EL (cell line): ENCODE measurements around the gene SLC44A3.
A peak's percentile ranks its signal among the peaks of the same experiment; 100 is the strongest.

Experiments used
- DNase-seq: peaks from one replicate; pipeline ENCODE4 v3.0.0-alpha.2; 2016

The SLC44A3 gene

DNA sequence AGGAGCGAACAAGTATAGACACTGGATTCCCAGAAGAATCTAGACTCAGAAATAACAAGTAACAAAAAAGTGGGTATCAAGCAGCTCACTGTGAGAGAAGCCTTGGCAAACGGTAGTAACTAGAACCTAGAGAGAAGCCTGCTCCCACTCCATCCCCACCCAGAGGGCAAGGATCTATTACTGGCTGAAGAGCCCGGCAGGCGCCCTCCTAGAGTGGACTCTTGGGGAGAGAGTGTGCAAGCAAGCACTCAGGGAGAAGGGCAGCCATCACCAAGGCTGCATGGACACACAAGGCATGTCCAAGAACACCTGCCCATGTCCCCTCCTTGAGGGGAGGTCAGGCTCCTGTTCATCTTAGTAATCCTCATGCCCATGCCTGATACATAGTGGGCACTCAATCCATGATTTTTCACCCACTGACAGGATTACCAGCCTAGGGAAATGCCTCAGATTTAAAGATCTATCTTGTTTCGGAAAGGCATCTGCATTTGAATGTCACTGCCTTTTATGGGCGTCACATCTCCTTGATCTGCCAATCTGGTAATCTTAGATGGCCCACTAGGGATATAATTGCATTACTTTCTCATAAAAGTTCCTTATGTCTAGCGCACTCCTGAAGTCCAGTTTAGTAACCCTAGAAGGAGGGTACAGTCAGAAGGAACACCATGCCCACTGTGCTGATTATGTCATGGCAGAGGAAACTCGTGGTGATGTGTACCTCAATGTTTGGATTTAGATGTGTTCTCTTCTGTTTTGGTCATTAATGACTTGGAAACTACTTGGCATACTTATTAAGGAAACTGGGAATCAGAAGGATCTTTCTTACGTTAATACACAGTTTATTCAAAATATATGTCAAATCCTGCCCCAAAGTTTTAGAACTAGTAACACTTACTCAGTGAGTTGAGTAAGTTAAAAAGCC is 92.4 kb downstream of the SLC44A3 start:
- DNase-seq: no peak

DNA sequence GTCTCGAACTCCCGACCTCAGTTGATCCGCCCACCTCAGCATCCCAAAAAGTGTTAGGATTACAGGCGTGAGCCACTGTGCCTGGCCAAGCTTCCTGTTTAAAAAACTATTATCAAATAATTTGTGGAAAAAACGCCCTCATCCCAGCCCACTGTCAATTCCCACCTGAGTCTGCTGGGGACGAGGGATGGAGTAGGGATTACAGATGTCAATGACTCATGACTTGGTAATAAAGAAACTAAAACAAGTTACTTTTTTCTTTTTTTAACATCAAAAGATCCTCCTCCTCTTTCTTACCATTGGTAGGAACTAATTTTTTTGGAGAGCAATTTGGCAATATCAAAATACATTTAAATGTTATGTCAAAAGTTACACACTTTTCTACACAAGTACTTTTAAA is 97.1 kb downstream of the SLC44A3 start:
- no peak for DNase-seq

DNA sequence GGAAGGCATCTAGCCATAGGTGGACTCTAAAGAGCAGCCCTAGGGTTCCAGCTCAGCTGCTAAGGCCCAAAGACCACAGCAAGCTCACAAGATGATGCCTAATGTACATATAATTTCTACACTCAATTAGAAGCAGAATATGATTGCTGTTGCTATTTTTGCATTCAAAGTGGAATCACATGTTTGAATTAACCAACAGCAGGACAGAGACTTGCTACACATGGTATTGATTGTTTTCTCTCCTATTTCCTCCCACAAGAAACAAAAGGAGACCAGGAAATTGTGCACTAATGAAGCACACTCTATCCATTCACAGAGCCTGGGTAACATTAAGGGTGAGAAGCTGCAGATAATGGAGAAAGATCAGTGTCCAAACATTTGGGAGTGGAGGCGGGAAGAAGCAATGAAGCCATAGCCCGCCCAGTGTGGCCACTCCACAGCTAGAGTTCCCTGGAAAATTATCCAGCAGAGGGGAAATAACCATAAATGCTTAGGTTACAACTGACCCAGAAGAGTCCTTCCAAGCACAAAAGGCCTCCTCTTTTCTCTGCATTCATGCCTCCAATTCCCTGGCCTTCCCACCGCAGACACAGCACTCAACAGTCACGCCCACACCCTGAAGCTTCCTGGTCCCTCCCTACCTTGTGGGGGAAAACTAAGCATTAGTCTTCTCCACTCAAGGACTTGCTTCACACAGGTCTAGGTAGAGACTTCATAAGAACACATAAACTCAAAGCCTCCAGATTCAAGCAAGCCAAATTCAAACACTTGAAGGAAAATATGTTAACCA is 99.3 kb downstream of the SLC44A3 start:
- DNase-seq: no peak

DNA sequence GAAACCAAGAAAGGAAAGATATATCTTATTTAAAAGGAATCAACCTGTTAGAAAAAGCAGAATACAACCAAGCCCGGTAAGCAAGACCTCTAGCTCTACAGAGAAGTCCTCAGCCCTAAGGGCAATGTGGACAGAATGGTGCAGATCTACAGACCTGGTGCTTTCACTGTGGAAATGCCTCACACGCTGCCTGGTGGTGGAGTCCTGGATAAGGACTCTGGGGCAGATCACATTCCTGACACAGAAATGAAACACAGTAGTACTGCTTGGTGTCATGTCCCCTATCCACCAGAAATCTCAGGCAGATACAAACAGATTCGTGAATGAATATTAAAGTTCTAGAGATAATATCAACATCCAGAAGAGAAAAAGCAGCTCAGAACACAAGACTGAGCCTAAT is 99.9 kb downstream of the SLC44A3 start:
- DNase-seq: no peak

DNA sequence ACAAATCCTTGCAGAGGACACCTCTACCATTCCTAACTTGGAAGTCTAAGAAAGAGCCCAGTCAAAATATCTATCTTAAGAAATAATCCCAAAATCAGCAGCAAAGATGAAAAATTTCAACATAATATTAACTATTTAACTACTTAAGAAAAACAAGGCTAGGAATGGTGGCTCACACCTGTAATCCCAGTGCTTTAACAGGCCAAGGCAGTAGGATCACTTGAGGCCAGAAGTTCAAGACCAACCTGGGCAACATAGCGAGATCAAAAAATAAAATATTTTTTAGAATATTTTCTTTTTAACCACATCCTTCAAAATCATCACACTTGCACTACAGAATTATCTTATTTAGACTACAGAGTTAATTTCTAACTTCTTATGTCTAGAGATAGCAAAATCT is 101.8 kb downstream of the SLC44A3 start:
- DNase-seq: no peak

DNA sequence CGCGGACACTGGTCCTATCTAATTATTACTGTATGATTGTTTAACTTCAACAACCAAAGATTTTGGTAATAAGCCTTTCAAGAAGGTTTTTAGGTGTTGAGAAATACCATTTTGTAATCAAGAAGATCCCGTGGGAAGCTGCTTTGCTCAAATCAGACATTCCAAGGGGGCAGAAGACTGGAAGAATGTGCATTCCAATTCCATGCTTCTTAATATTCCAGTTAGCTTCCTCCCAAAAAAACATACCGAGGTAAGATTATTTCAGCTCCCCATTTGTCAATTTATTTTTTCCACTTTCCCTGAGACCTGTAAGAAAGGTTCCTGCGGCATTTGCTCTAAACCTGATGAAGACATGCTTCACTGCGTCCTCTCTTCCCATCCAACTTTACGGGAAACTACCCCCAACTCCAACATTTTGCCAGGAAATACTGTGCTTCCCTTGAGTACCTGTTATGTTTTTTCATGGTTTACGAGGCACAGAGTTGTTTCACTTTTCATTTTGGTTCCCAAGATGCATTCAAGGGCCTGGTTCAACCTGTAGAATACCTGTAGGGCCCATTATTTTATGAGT is 102.7 kb downstream of the SLC44A3 start:
- peak; percentile 68 for DNase-seq

DNA sequence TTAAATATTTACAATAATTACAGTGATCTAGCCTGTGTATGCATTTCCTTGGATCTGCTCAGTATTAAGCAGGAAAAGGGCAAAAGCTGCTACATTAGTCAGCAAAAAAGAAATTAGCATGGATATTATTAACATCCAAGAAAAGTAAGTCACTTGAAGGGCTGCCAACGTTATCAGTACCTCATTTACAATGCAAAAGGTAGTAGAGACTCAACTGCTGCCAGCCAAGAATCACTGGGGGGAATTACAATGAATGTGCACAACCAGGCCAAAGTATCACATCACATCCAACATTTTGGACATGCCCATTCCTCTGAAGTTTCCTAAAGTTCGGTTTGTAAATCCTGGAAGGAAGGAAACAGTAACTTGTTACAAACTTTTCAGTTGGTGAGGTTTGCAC is 104.8 kb downstream of the SLC44A3 start:
- no peak for DNase-seq

DNA sequence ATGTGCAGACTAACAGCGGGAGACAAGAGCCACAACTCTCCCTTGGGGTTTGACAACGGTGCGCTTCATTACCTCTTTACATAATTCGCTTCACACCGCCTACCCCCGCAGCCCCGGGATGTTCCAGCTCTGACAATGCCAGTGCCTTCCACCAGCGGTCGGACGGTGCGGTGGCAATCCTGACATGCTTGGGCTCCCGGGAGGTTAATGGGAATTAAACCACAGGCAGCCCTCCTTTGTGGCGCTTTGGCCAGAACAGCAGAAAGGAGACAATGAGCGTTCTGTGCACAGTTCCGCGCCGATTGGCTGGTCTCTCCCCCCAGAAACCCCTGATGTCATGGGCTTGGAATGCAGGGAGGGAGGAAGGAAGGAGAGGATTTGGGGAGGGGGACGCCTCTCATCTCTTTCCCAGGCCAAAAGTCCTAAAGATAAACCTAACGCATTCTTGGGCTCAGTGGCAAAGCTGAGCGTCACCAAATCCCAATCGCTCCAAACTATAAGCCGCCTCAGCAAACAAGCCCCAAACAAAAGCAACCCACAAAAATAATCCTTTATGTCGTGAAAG is 105.5 kb downstream of the SLC44A3 start:
- peak; percentile 96 for DNase-seq

DNA sequence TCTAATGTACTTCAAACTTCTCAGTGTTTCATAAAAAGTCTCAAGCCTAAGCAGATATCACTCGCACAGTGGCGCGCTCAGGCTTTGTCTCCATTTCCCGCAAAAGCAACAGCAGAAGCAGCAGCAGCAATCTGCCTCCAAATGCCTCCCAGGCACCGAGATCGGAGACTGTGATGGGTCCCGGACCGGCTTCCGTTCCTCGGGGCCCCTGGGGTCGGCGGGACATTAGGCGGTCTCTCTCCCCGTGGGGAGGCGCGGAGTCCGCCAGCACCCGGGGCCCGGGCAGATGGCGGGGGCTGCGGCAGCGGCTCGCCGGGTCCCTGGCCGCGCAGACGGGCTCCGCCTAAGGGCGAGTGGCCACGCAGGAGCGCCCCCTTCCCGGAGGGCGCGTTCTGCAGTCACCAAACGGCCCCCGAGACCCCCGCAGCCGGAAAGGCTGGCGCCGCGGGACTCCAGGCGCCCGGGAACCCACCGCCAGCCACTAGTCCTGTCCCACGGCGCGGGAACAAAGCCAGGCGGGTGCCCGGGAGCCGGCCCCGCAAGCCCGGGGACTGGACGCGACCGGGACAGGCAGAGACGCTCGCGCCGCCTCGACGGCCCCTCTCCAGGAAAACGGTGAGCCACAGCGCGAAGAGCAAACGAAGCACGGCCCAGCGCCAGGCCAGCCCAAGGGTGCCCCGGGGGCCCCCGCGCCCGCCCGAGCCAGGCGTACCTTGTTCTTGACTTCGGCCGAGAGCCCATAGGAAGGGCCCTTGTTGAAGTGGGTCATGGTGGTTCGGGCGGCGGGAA is 106.2 kb downstream of the SLC44A3 start:
- peak; percentile 67 for DNase-seq

DNA sequence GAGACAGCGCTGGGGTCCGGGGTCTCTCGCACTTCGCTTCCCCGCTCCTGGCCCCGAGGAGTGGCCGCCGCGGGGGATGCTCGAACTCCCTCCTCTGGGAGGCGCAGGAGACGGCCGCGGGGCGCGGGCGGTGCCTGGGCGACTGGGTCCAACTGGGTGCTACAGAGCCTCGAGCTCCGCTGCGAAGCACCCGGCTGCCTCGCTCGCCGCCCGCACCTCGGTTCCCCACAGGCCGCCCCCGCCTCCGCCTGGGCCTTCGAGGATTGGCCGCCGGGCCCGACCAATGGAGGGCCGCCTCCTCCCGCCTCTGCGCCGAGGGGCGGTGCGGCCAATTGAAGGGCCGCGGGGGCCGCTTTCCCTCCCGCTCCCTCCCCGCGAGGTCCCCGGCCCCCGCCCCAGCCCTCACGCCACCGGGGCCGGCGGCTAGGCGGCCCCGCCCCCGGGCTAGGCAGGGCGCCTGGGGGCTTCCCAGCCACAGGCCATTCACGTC is 106.8 kb downstream of the SLC44A3 start, which contains the start of gene CNN3:
Gene CNN3, minus strand, starts transcription at position 196 of the 490 bp plus-strand sequence. CDS start 216 bp downstream, outside the sequence.
- peak; percentile 95 for DNase-seq

DNA sequence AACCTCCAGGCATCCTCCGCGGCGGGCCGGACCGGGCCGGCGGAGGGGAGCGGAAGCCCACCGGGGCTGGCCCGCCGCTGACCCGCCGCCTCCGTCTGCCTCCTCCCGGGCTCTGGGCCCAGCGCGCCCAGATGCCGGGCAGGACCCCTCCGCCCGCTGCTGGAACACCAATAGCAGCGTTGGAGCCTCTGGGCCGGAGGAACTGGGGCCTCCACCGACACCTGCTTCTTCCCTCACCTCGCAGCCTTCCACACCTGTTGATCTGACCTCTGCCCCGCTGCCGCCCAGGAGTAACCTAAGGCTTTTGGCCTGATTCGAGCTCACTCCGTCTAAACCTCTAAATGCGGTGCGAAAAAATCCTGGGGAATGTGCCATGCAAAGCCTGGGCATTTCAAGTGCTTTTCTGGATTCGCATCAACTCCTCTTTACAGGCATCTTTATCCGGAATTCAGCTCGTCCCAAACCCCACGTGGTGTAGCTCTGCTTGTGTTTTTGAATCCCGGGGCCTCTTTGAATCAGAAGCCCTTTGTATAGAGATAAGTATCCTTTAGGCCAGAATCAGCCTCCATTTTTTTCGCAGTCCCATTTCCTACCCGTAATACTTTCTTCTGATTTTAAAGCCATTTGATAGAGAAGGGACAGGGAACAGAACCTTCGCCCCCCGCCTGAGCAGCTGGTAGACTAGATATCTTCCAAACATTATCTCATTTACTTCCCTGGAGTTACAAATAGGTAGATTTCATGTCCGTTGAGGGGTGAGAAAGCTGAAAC is 107.4 kb downstream of the SLC44A3 start:
- DNase-seq: peak; percentile 46

DNA sequence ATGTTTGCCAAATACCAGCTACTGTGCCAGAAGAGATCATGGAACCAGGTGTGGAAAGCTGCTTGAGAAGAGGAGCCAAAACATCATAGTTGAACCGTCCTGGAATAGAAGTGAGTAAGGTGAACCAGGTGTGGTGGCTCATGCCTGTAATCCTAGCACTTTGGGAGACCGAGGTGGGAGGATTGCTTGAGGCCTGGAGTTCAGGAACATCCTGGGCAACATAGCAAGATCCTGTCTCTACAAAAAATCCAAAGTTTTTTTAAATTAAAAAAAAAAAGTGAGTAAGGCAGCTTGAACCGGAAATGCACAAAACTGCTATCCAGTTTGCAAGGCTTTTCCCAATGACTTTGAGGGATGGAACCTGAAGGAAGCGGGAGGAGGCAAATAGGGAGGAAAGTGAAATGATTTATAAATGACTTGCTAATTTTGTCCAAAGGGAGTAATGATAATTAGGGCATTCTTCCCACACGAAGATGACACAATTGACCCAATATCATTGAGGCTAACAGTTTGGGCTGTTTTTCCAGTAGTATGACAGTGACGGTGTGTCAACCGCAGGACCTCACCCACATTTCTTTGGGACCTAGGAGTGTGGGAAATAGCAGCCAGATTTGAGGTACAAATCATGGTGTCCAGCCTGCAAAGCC is 108.3 kb downstream of the SLC44A3 start:
- DNase-seq: no peak

DNA sequence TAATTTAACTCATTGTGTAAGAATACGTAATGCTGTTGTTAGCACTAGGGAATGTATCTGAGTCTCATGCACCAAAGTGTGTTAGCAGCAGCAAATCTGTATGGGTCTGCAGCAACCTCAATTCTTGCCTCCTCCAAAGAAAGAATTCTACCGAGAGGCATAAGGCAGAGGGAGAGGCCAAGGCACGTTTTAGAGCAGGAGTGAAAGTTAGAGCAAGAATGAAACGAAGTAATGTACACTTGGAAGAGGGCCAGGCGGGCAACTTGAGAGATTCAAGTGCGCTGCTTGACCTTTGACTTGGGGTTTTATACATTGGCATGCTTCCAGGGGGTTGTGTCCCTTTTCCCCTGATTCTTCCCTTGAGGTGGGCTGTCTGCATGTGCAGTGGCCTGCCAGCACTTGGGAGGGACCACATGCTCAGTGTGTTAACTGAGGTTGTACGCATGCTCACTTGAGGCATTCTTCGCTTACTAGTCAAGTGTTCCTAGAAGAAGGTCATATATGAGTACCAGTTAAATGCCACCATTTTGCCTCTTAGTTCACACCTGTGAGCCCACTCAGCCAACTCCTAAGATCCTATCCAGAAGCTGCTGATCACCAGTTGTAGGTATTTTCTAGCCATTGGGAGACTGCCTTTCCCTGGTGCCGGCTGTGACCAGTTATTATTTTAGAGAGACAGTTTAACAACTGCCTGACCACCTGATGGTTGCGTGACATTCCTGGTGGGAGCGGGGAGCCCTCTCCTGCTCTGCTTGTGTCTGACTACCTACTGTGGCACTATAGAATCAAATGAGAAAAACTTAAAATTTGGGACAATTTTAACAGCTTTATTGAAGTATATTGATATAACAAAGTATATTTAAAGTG is 109.4 kb downstream of the SLC44A3 start:
- no peak for DNase-seq

DNA sequence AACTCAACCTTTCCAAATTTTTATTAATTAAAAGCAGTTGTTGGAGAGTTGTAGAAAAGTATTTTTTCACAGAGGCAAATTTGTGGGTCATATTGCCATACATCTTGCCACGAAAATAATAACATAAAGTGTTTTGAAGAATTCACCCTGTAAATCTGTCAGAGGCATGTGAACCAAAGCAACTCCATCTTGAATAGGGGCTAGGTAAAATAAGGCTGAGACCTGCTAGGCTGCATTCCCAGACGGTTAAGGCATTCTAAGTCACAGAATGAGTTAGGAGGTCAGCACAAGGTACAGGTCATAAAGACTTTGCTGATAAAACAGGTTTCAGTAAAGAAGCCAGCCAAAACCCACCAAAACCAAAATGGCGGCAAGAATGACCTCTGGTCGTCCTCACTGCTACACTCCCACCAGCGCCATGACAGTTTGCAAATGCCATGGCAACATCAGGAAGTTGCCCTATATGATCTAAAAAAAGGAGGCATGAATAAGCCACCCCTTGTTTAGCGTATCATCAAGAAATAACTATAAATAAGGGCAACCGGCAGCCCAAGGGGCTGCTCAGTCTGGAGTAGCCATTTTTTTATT is 111.2 kb downstream of the SLC44A3 start:
- no peak for DNase-seq

DNA sequence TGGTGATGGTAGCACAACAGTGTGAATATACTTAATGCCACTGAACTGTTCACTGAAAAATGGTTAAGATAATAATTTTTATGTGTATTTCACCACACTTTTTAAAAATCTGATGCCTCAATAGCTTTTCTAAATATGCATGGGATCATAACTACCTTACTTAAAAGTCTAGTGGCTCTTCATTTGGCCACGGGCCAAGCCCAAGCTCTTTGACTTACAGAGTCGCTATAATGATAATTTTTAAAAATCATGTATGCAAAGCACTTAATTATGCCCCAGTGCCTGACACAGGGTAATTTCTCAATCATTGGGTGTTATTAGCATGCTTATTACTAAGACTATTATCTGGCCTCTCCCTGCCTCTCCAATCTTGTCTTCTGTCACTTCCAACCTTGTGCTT is 114.4 kb downstream of the SLC44A3 start:
- DNase-seq: no peak

DNA sequence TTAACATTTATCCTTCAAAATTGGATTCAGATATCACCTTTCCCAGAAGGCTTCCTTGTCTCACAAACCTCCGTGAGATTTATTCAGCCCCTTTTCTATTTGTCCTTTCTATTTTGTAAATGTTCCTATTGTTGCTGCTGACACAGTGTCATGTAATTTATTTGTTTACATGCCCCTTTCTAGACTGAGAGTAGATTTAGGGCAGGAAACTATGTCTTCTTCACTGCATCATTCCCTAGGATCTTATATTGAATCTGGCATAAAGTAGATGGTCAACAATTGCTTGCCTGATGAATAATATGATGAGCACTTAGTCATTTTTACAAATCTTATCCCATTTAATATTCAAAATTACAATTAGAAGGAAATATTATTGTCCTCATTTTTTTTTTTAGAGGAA is 114.9 kb downstream of the SLC44A3 start:
- no peak for DNase-seq

DNA sequence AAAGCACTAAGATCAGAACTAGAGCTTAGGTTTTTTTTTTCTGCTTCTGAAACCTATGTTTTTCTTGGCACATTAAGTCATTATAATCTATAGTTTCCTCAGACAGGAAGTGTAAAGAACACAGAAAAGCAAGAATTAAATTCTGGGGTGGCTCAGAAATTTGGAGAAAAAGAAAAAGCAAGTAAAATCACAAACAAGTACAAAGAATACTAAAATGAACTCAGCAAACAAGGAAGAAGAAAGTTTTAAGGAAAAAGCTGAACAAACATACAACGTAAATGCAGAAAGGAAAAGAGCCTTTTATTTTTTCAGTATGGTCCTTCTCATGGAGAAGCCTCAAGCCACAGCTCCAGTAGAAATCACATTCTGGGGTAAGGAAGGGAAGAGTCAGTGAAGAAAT is 115.3 kb downstream of the SLC44A3 start:
- no peak for DNase-seq

DNA sequence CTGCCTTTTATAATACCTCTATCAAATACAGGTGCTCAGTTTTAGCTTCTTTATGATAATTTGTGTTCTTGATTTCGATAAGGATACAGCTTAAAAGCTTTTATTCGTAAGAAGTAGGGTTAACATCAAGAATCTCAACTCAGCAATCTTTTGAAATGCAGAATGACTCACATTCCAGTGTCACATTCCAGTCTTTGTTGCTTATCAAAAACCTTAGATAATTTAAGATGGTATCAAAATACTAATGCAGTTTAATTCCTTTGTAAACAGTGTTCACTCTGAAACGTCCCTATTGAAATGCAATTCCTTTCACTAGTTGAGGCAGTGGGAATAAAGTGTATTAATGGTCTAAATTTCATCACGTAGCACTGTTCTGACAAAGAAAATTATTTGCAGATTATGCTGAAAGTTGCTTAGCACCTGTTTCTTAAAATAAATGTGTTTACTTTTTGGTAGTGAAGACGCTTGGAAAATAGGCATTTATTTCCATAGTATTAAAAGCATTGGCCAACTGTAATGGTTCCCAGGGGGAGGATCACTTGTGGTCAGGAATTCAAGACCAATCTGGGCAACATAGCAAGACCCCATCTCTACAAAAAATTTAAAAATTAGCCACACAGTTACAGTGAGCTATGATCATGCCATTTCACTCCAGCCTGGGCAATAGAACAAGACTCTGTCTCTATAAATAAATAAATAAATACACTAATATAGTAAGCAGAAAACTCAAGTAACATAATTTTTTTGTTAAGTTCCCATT is 116.9 kb downstream of the SLC44A3 start:
- peak; percentile 44 for DNase-seq

DNA sequence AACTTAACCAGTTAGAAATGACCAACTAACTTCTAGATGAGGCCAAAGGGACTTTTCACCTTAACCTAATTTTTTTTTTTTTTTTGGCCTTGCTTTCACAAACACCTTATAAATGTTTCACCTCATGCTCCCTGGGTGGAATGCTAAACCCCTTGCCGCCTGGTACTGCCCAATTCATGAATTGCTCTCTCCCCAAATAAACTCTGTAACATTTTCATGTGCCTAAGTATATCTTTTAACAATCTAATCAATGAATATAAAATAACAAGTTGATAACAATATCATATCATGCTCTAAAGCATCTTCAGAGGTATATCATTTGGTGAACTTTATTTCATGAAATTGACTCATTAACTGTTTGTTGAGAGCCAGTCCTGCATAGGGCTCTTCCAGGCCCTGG is 117.7 kb downstream of the SLC44A3 start:
- no peak for DNase-seq
